Measurements from ENCODE around the gene HERC3.

The HERC3 gene

GRCh38 chr4:88591787-88592599 is at the start of gene HERC3:
HERC3 (plus strand) TSS chr4:88592480; CDS start chr4:88605824, 13,344 bp downstream.
- peak within 1 kb of the TSS; percentile 90 for H3K27ac Mint-ChIP-seq
- H3K4me3 Mint-ChIP-seq: peak within 1 kb of the TSS; percentile 90
- H3K36me3 Mint-ChIP-seq (ENCODE audit: low read depth): peaks cover 14% of the 10 kb centered on the region
- H3K27me3 Mint-ChIP-seq (ENCODE audit: low read depth): peaks cover 26% of the 10 kb centered on the region
- no peaks in the 10 kb centered on the region for H3K9me3 Mint-ChIP-seq
- H3K4me1 Mint-ChIP-seq (ENCODE audit: low read depth): peaks cover 26% of the 10 kb centered on the region

- Mint-ChIP-seq H3K27me3 (ENCODE audit: low read depth) (no peaks in the 10 kb centered on the region), H3K36me3 (ENCODE audit: low read depth) (no peaks in the 10 kb centered on the region), H3K27ac (no peak overlapping the region), H3K4me1 (ENCODE audit: low read depth) (peaks cover 2% of the 10 kb centered on the region), H3K9me3 (no peaks in the 10 kb centered on the region), H3K4me3 (no peak overlapping the region)
These were observed 42.5 kb upstream of the HERC3 start for GRCh38 chr4:88549815-88550214.

GRCh38 chr4:88567591-88567990 is 24.7 kb upstream of the HERC3 start:
- no peaks in the 10 kb centered on the region for H3K9me3 Mint-ChIP-seq

DNA sequence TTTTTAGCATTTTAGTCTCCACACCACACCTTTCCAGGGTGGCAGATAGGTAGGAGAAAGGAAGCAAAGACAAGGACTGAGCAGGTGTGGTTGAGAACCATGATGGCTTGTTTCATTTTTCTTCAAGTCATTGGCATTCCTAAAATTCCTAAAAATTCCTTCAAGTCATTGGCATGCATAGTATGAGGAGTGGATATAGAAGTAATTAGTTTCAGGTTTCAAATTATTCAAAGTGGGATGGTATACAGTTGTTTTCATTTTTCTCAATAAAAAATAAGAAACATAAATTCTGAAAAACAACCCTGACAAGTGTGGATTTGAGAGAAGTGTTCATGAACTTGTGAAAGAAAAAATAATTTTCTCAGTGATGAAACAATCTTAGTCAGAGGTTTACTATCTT is 22.3 kb upstream of the HERC3 start:
- H3K36me3 Mint-ChIP-seq (ENCODE audit: low read depth): no peaks in the 10 kb centered on the region
- H3K27ac Mint-ChIP-seq: no peak overlapping the region
- H3K9me3 Mint-ChIP-seq: no peaks in the 10 kb centered on the region

More at GRCh38 chr4:88567591-88567990, 24.7 kb upstream of the HERC3 start:
- Mint-ChIP-seq H3K4me1 (ENCODE audit: low read depth) (no peaks in the 10 kb centered on the region), H3K27me3 (ENCODE audit: low read depth) (peaks cover 24% of the 10 kb centered on the region), H3K4me3 (no peak overlapping the region), H3K27ac (no peak overlapping the region), H3K36me3 (ENCODE audit: low read depth) (no peaks in the 10 kb centered on the region)

GRCh38 chr4:88573276-88573980 is 18.9 kb upstream of the HERC3 start:
- H3K4me3 Mint-ChIP-seq: no peak overlapping the region
- H3K9me3 Mint-ChIP-seq: no peaks in the 10 kb centered on the region
- no peak overlapping the region for H3K27ac Mint-ChIP-seq
- H3K4me1 Mint-ChIP-seq (ENCODE audit: low read depth): no peaks in the 10 kb centered on the region
- no peaks in the 10 kb centered on the region for H3K36me3 Mint-ChIP-seq (ENCODE audit: low read depth)
- peaks cover 4% of the 10 kb centered on the region for H3K27me3 Mint-ChIP-seq (ENCODE audit: low read depth)

More for the DNA sequence above, 22.3 kb upstream of the HERC3 start:
- H3K27me3 Mint-ChIP-seq (ENCODE audit: low read depth): peaks cover 12% of the 10 kb centered on the region
- no peak overlapping the region for H3K4me3 Mint-ChIP-seq
- H3K4me1 Mint-ChIP-seq (ENCODE audit: low read depth): no peaks in the 10 kb centered on the region

GRCh38 chr4:88573995-88574394 is 18.3 kb upstream of the HERC3 start:
- Mint-ChIP-seq H3K4me1 (ENCODE audit: low read depth) (no peaks in the 10 kb centered on the region), H3K36me3 (ENCODE audit: low read depth) (no peaks in the 10 kb centered on the region), H3K4me3 (no peak overlapping the region), H3K9me3 (no peaks in the 10 kb centered on the region), H3K27ac (no peak overlapping the region), H3K27me3 (ENCODE audit: low read depth) (peaks cover 4% of the 10 kb centered on the region)

DNA sequence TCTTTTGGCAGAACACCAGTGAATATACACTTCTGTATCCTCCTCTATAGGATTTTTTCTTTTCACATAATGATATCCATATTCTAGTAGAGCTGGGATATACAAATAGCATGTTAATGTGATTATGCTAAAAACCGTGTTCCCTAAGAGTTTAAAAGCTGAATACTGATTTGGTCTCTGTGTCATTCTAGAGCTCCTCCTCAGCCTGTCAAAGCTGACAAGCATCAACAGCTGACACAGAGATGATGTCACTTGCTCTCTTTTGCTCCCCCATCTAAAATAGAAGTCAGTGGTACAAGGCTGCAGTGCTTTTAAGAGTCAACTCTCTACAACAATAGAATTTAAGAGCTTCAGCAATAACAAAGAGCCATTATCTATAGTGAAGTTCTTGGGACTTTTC is 17.1 kb upstream of the HERC3 start:
- H3K27ac Mint-ChIP-seq: no peak overlapping the region
- H3K4me1 Mint-ChIP-seq (ENCODE audit: low read depth): no peaks in the 10 kb centered on the region
- H3K36me3 Mint-ChIP-seq (ENCODE audit: low read depth): no peaks in the 10 kb centered on the region
- H3K27me3 Mint-ChIP-seq (ENCODE audit: low read depth): peaks cover 4% of the 10 kb centered on the region
- H3K9me3 Mint-ChIP-seq: no peaks in the 10 kb centered on the region
- no peak overlapping the region for H3K4me3 Mint-ChIP-seq

DNA sequence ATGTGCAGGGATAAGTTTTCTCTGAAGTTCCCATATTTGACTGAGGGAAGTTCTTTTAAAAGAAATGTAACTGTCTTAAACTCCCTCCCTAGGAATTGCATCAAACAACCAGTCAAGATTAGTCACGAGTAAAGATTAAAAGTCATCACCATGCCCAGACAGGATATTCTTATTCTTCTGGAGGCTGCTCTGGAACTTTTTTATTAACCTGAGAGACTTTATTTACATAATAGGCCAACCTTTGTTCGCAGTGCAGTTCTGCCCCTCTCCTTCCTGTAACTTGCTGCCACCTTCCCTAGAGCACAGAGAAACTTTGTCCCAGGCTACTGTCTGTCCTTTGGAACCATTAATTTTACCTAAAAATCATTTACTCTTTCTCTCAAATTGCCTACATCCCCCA is 9.8 kb upstream of the HERC3 start:
- Mint-ChIP-seq H3K9me3 (no peaks in the 10 kb centered on the region), H3K4me1 (ENCODE audit: low read depth) (no peaks in the 10 kb centered on the region), H3K4me3 (no peak overlapping the region), H3K36me3 (ENCODE audit: low read depth) (no peaks in the 10 kb centered on the region), H3K27me3 (ENCODE audit: low read depth) (no peaks in the 10 kb centered on the region), H3K27ac (no peak overlapping the region)

- no peaks in the 10 kb centered on the region for H3K36me3 Mint-ChIP-seq (ENCODE audit: low read depth)
- H3K9me3 Mint-ChIP-seq: no peaks in the 10 kb centered on the region
- H3K27me3 Mint-ChIP-seq (ENCODE audit: low read depth): peaks cover 6% of the 10 kb centered on the region
- H3K4me3 Mint-ChIP-seq: no peak overlapping the region
- no peak overlapping the region for H3K27ac Mint-ChIP-seq
- peaks cover 1% of the 10 kb centered on the region for H3K4me1 Mint-ChIP-seq (ENCODE audit: low read depth)
These were observed 8.4 kb upstream of the HERC3 start for GRCh38 chr4:88583631-88584470.

DNA sequence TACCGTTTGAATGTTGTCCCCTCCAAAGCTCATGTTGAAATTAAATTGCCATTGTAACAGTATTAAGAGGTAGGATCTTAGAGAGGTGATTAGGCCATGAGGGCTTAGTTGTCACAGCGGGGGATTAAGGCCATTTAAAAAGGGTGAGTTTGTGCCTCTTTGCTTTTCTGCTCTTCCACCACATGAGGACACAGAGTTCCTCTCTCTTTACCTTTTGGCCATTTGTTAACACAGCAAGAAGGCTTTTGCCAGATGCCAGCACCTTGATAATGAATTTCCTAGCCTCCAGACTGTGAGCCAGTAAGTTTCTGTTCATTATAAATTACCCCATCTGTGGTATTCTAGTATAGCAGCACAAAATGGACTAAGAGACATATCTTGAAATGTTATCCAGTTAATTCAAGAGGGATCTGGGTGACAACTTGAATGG is 7.8 kb upstream of the HERC3 start:
- no peak overlapping the region for H3K27ac Mint-ChIP-seq
- peaks cover 1% of the 10 kb centered on the region for H3K4me1 Mint-ChIP-seq (ENCODE audit: low read depth)
- H3K27me3 Mint-ChIP-seq (ENCODE audit: low read depth): peaks cover 7% of the 10 kb centered on the region
- no peaks in the 10 kb centered on the region for H3K36me3 Mint-ChIP-seq (ENCODE audit: low read depth)
- no peaks in the 10 kb centered on the region for H3K9me3 Mint-ChIP-seq
- H3K4me3 Mint-ChIP-seq: no peak overlapping the region

GRCh38 chr4:88585917-88586316 is 6.4 kb upstream of the HERC3 start:
- Mint-ChIP-seq H3K4me1 (ENCODE audit: low read depth) (peaks cover 1% of the 10 kb centered on the region), H3K36me3 (ENCODE audit: low read depth) (no peaks in the 10 kb centered on the region), H3K27me3 (ENCODE audit: low read depth) (peaks cover 14% of the 10 kb centered on the region), H3K9me3 (no peaks in the 10 kb centered on the region), H3K27ac (no peak overlapping the region), H3K4me3 (no peak overlapping the region)

DNA sequence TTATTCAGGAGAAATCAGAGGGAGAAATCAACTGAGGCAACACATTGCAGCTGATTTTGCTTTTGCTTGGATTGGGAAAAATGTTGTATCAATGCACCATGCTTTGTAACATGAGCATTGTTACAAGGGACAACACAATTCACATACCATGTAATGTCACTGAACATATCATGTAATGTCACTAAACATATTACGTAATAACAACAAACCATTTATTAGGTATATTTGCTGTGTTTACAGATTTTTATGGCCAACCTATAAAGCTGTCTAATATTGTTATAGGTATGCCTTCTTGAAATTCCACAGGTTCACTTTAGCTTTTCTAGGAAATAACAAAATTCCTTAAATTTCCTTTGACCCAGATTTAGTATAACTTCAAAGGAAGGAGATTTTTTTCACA is 5.0 kb upstream of the HERC3 start:
- H3K27me3 Mint-ChIP-seq (ENCODE audit: low read depth): peaks cover 22% of the 10 kb centered on the region
- H3K27ac Mint-ChIP-seq: no peak overlapping the region

DNA sequence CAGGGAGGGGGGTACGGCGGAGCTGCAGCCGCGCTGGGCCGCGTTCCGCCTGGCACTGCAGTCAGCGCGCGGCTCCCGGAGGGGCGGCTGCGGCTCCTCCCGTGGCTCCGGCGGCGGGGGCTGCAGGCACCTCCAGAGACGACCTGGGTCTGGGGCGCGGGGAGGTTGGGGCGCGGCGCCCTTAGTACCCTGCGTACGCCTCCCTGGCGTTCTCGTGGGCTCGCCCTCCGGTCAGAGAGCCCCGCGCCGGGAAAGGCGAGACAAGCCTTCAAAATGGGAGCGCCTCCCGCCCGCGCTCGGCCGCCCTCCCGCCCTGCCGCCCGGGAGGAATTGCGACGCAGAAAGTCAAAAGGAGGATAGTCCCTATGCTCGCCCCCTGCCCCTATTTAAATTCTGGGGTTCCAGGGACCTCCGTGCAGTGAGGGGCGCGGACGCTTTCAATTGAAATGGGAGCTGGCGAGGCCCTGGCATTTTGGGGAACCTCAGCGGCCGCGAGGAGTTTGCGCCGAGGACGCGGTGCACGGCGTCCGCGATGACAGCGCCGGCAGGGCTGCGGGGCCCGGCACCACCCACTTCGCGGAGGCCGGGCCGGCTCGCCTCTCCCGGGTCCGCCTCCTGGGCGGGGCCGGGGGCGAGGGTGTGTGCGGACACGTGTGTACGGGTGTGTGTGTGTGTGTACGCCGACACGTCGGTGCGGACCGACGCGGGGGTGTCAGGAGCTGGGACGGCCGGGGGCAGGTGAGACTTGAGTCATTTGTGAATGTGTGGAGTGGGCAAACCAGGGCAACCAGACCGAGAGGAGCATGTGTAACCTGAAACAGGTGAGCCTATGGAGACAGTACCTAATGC is 544 bp downstream of the HERC3 start:
- peaks cover 30% of the 10 kb centered on the region for H3K4me1 Mint-ChIP-seq (ENCODE audit: low read depth)

More for the DNA sequence above, 5.0 kb upstream of the HERC3 start:
- Mint-ChIP-seq H3K4me1 (ENCODE audit: low read depth) (peaks cover 8% of the 10 kb centered on the region), H3K4me3 (no peak overlapping the region), H3K36me3 (ENCODE audit: low read depth) (no peaks in the 10 kb centered on the region), H3K9me3 (no peaks in the 10 kb centered on the region)

More for the DNA sequence above, 544 bp downstream of the HERC3 start:
- peak overlapping the region; percentile 90 for H3K27ac Mint-ChIP-seq
- H3K27me3 Mint-ChIP-seq (ENCODE audit: low read depth): peaks cover 26% of the 10 kb centered on the region
- peak overlapping the region; percentile 90 for H3K4me3 Mint-ChIP-seq
- H3K9me3 Mint-ChIP-seq: no peaks in the 10 kb centered on the region
- peaks cover 17% of the 10 kb centered on the region for H3K36me3 Mint-ChIP-seq (ENCODE audit: low read depth)
